HG03460 (cell line): ENCODE data around the gene OGFOD3.
"Not testable (repeated sequence)": the region's sequence is repeated elsewhere in the genome, so short reads cannot be mapped to it uniquely, and the experiment has no call there.

Source experiments
- ATAC-seq: cut with Tn5 transposase; IDR thresholded peaks from one replicate; pipeline ENCODE4 v1.9.1; 2021; ENCODE audit not compliant: unreplicated experiment

Gene OGFOD3, protein sequence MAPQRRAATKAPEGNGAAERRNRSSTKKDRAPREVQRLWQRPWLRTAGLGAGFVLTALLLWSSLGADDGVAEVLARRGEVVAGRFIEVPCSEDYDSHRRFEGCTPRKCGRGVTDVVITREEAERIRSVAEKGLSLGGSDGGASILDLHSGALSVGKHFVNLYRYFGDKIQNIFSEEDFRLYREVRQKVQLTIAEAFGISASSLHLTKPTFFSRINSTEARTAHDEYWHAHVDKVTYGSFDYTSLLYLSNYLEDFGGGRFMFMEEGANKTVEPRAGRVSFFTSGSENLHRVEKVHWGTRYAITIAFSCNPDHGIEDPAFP

GRCh38 chr17:82418001-82418986 lies at the start of gene OGFOD3, which contains the start of gene HEXD:
OGFOD3 (minus strand) TSS chr17:82418586; CDS start chr17:82418485, 101 bp downstream.
HEXD (plus strand) TSS chr17:82418347; CDS start chr17:82419800, 1,453 bp downstream.
- peak; percentile 78 for ATAC-seq

DNA sequence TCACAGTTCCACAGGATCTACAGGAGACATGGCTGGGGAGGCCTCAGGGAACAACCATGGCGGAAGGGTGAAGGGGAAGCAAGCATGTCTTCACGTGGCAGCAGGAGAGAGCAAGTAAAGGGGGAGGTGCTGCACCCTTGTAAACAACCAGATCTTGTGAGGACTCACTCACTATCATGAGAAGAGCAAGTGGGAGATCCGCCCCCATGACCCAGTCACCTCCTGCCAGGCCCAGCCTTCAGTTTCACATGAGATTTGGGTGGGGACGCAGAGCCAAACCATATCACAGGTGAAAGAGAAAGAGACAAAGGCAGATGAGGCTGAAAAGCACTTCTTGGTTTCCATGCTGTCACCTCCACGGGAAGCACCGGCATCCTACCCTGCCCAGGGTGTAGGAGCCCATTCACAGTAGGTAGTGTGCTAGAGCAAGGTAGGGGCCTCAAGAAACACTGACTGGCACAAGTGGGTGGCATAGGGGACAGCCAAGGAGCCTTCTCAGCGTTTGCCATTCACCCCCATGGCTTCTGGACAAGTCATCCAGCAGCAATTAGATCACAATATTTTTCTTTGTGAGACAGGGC lies 46.7 kb upstream of the OGFOD3 start:
- ATAC-seq: no peak

DNA sequence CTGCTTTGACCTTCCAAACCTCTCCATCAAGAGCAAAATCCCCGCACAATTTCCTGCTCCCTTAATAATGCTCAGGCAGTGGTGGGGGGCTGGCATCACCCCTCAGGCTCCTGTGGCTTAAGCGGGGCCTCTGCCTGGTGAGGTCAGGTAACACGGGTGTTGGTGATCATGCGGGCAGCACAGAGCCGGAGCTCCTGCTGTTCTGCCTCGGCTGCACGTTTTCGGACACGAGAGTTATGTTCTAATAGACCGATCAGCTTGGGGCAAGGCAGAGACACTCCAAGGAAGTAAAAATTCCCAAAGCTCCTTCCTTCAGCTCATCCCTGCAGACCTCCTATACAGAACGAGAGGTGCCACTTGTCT lies 46.2 kb upstream of the OGFOD3 start:
- no peak for ATAC-seq

- ATAC-seq: no peak
These were observed 45.7 kb upstream of the OGFOD3 start for GRCh38 chr17:82463925-82464566.

- ATAC-seq: no peak
These were observed 45.0 kb upstream of the OGFOD3 start for GRCh38 chr17:82463391-82463790.

DNA sequence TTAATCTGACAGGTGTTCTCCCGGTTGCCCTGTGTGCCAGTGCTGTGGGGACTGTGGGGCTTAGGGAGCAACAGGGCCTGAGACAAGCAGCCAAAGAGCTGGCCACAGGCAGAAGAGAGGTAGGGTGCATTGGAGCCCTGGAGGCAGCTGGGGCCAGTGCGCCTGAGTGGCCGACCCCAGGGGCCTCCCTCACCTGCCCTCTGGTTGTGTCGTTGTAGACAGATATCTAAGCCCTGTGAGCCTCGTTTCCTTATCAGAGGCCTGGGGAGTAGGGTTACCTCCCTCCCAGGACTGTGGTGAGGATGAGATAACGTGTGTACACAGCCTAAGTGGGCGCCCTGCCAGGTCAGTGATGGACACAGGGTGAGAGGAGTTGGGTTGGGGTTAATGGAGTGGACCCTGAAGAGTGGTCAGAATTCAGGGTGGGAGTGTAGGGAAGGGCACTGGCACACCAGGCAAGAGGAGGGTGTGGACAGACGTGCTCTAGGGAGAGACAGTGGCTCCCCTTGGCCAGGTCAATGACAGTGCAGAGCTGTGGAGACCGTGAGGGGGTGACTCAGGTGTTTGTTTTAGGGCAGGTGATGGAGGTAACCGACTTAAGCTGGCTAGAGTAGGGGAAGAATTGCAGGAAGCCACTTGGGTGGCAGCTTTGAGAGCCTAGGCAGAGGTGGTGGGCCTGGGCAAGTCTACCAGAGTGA lies 43.6 kb upstream of the OGFOD3 start:
- ATAC-seq: no peak

DNA sequence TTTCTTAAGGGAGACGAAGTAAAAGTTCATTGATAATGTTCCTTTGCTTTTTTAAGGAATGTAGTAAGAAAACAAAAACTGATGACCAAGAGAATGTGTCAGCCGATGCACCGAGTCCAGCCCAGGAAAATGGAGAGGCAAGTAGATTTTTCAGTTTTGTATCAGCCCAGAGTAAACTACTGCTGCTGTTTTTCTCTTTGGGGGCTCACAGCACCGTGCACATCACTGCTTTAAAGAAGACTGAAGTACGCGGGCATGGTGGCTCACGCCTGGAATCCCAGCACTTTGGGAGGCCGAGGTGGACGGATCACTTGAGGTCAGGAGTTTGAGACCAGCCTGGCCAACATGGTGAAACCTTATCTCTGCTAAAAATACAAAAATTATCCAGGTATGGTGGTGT lies 41.5 kb upstream of the OGFOD3 start:
- ATAC-seq: not testable (repeated sequence)

DNA sequence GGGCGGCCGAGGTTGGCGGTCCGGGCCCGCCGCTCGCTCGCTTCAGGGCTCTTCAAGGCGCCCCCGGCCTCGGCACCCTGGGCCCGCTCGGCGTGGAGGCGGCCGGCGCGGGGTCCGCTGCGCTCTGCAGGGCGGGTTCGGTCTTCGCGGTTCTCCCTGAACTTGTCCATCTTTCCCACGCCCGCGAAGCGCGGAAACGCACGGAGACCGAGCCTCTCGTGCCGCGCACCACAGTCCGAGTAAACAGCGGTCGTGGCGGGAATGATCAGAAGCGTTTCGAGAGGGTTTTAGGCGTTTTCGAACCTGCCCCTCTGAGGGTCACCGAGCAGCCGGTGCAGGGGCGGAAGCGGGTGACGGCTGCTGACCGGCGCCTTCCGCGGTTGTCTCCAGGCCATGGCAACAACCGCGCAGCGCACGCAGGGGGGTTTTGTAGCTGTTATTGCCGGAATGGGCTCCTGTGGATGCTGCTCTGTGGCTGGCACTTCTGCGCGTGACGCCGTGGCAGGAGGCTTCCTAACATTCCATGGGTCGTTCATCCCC lies 40.6 kb upstream of the OGFOD3 start:
- peak; percentile 4 for ATAC-seq

DNA sequence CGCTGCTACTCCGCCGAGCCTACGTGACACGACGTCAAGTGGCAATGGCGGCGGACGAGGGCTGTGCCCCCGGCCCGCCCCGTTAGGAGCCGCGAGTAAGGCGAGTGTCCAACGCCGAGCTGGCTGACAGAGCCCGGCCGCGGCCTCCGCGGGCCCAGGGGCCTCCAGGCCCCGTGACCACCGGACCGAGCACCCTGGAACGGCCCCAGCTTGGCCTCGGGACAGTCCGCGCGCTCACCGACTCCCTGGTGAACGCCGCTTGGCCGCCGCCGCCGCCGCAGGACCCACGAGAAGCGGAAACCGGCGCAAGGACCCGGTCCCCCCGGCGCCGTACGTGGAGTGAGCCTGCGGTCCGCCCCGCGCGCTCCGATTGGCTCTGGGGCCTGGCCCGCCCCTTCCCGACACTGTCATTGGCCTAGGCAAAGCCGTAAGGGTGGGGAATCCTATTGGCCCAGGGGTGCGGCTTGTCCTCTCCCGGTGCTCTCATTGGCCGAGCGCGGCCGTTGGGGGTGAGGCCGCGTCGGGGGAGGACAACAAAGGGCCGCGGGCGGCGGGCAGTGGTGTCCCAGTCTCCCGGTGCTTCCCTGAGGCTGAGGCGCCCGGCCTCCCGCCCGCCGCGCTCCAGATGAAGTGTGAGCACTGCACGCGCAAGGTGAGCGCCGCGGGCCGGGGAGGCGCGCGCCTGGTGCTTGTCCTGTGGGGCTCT lies 39.9 kb upstream of the OGFOD3 start, which contains the start of gene NARF:
TSS of gene NARF (plus strand) at position 563 of the 706 bp plus-strand sequence. CDS start at position 626, 63 bp downstream.
- peak; percentile 93 for ATAC-seq

DNA sequence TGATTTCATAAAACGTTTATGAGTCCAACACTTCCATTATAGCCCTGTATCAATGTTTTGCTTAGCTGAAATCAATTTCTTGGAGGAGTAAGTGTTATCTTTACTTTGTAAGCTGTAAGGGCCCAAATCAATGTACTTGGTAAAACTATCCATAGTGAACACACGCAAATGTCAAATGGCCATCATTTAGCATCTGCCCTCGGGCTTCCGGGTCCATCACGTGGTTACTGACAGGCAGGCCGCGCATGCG lies 39.5 kb upstream of the OGFOD3 start:
- no peak for ATAC-seq

- no peak for ATAC-seq
These were observed 38.9 kb upstream of the OGFOD3 start for GRCh38 chr17:82457073-82457928.

GRCh38 chr17:82453706-82454105 lies 35.3 kb upstream of the OGFOD3 start:
- ATAC-seq: not testable (repeated sequence)

DNA sequence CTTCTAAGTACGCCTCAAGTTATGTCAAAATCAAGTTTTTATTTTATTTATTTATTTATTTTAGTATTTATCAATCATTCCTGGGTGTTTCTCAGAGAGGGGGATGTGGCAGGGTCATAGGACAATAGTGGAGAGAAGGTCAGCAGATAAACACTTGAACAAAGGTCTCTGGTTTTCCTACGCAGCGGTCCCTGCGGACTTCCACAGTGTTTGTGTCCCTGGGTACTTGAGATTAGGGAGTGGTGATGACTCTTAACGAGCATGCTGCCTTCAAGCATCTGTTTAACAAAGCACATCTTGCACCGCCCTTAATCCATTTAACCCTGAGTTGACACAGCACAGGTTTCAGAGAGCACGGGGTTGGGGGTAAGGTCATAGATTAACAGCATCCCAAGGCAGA lies 34.8 kb upstream of the OGFOD3 start:
- not testable (repeated sequence) for ATAC-seq

DNA sequence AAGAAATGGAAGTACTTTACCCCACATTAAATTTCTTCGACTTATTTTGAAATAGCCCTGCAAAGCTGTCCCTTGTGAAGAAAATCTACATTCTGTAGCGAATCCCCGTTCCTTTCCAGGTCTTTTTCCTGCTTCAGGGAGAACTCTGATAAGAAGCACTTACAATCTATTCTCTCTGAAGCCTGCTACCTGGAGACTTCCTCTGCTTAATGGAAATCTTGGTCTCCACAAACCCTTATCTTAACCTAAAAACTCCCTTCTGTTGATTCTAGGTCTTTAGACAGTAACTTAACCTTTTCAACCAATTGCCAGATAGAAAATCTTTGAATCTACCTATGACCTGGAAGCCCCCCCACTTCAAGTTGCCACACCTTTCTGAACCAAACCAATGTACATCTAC lies 33.8 kb upstream of the OGFOD3 start:
- no peak for ATAC-seq

DNA sequence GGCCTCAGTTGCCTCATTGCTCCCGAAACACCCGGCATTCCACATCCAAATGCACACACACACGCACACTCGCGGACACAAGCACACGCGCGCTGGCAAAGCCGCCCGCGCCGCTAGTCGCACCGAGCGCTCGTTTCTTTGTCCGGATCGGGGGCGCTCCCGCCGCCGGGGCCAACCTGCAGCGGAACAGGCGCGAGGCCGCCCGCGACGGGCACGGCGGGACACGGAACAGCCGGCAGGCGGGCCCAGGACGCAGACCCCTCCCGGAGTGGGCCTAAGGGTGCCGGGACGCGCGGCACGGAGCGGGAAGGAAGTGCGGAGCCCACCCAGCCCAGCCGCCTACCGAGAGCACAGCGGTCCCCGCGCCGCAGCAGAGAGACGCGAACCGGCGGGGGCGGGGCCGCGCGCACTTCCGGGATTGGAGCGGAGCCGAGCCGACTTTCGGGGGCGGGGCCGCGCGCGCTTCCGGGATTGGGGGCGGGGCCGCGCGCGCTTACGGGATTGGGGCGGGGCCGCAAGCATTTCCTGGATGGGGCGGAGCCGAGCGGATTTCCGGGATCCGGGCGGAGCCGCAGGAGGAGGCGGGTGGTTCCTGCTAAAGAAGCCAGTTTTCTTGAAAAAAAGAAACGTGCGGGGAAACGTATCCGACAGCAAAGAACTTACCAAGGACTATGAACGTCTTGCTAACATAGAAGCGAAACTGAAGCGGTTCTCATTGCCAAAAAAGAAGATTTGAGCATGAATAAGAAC lies 32.1 kb upstream of the OGFOD3 start, which contains the start of gene CYBC1:
TSS of gene CYBC1 (minus strand) at position 396 of the 750 bp plus-strand sequence. CDS start 1,498 bp downstream, outside the sequence.
- ATAC-seq: peak; percentile 45

- ATAC-seq: no peak
These were observed 31.5 kb upstream of the OGFOD3 start for GRCh38 chr17:82449883-82450356.

DNA sequence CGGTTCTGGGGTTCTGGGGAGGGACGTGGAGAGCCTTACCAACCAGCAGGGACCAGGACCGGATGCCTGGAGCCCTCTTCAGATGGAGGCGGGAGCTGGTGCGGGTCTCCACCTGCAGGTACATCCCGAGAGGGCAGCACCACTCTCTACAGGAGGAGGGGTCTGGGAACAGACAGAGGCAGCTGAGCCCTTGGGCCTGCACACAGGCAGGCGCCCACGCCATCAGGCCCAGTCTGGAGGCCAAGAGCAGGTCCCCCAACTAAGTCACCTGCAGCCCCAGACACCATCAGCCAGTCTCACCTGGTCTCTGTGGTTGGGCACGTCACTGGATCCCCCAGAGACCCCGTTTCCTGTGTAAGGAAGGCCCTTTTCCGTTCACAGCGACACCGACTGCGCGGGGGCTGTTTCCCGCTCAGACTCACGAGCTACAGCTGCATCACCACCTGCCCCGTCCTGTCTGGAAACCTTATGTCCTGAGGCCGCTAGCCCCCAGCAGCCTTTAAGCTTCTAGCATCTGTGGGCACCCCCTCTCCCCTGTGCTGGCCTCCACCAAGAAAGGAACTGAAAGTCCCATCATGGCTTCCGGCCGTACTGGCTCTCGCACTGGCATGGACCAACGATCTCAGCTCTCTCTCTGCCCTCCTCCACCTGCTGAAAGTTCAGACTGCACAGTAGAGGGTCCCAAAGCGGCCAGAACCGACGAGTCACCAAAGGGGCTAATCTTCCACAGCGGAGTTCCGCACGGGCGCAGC lies 30.9 kb upstream of the OGFOD3 start:
- peak; percentile 57 for ATAC-seq
